SK-N-SH (cell line): Measurements from ENCODE around the gene PEMT. TPM values are rescaled to one million over a fixed set of nuclear protein-coding genes. Genes with fewer than 3 reads are reported as not detected.

Experiments
- CTCF ChIA-PET: fragments of 300-600, 350-600 bp; formaldehyde crosslinking; extraction: SDS; loops from one replicate; lab custom pipeline; 2021; lab: Yijun Ruan, JAX
- POLR2A ChIA-PET: fragments of 350-600 bp; sonication (Branson Sonifier 250); formaldehyde crosslinking; extraction: SDS; loops from one replicate; lab custom pipeline; 2020; ENCODE audit warnings: antibody characterized with exemption, inconsistent platforms; lab: Yijun Ruan, JAX
- DNase-seq: peaks from one replicate; pipeline ENCODE4 v3.0.0; 2012
- H2AFZ ChIP-seq: fragments of 200-600 bp; sonication (generic); 2 replicates; pipeline ENCODE4 v1.8.1; 2016; ENCODE audit warnings: antibody characterized with exemption, mild to moderate bottlenecking, low read depth
- H3F3A ChIP-seq: fragments of 200-600 bp; sonication (generic); replicated peaks from 2 replicates; pipeline ENCODE3; 2016; ENCODE audit warnings: antibody characterized with exemption, mild to moderate bottlenecking; ENCODE audit not compliant: insufficient read depth
- H3K27ac ChIP-seq, 2 experiments: fragments of 200-500 bp in 1 of 2; fragments of 200-600 bp in 1 of 2; sonication (Bioruptor generic) in 1 of 2; sonication (generic), shearing (Covaris generic) in 1 of 2; 2 replicates each; pipeline versions ENCODE4 v1.5.1 to v1.6.1; 2014 to 2016; ENCODE audit warnings: low read depth in 2 of 2, inconsistent platforms in 1 of 2, low read length in 1 of 2, mild to moderate bottlenecking in 1 of 2, mixed read lengths in 1 of 2
- H3K27me3 ChIP-seq: fragments of 200-600 bp; sonication (generic), shearing (Covaris generic); 2 replicates; pipeline ENCODE4 v1.6.1; 2016; ENCODE audit warnings: mixed run types; ENCODE audit not compliant: insufficient read depth
- H3K36me3 ChIP-seq, 2 experiments: fragments of 200-500 bp in 1 of 2; fragments of 200-600 bp in 1 of 2; sonication (Bioruptor generic) in 1 of 2; sonication (generic) in 1 of 2; replicated peaks in 1 of 2; 2 replicates each; pipeline versions ENCODE3 to v1.5.1; 2014 to 2016; ENCODE audit warnings: low read length in 1 of 2, mild to moderate bottlenecking in 1 of 2; ENCODE audit not compliant: insufficient read depth in 2 of 2, control insufficient read depth in 1 of 2
- H3K4me1 ChIP-seq, 2 experiments: fragments of 200-500 bp in 1 of 2; fragments of 200-600 bp in 1 of 2; sonication (Bioruptor generic) in 1 of 2; sonication (generic), shearing (Covaris generic) in 1 of 2; 2 replicates each; pipeline versions ENCODE4 v1.5.1 to v1.6.1; 2014 to 2016; ENCODE audit warnings: low read depth in 1 of 2, low read length in 1 of 2, mixed run types in 1 of 2; ENCODE audit not compliant: insufficient read depth in 2 of 2, control insufficient read depth in 1 of 2
- H3K4me2 ChIP-seq: fragments of 200-600 bp; sonication (generic), shearing (Covaris generic); 2 replicates; pipeline ENCODE4 v1.6.1; 2017; ENCODE audit warnings: mixed run types
- H3K4me3 ChIP-seq, 2 experiments: fragments of 200-500 bp in 1 of 2; fragments of 200-600 bp in 1 of 2; sonication (Bioruptor generic) in 1 of 2; sonication (generic), shearing (Covaris generic) in 1 of 2; 2 replicates each; pipeline versions ENCODE4 v1.5.1 to v1.8.1; 2014 to 2016; ENCODE audit warnings: low read depth in 2 of 2, inconsistent platforms in 1 of 2, low read length in 1 of 2, mild to moderate bottlenecking in 1 of 2, mixed read lengths in 1 of 2, moderate library complexity in 1 of 2
- H3K79me2 ChIP-seq: fragments of 200-600 bp; sonication (generic); 2 replicates; pipeline ENCODE4 v1.8.1; 2017; ENCODE audit warnings: mild to moderate bottlenecking; ENCODE audit not compliant: insufficient read depth
- H3K9ac ChIP-seq: fragments of 200-600 bp; sonication (generic); 2 replicates; pipeline ENCODE4 v1.6.1; 2017; ENCODE audit warnings: mixed run types
- H3K9me2 ChIP-seq: fragments of 200-600 bp; sonication (generic); 2 replicates; pipeline ENCODE4 v1.6.1; 2017; ENCODE audit warnings: mixed run types
- H3K9me3 ChIP-seq: fragments of 200-600 bp; sonication (generic); 2 replicates; pipeline ENCODE4 v1.6.1; 2017; ENCODE audit warnings: mixed run types, mild to moderate bottlenecking, moderate library complexity
- H4K20me1 ChIP-seq: fragments of 200-600 bp; sonication (generic); 2 replicates; pipeline ENCODE4 v1.6.1; 2017; ENCODE audit warnings: mild to moderate bottlenecking, mixed run types; ENCODE audit not compliant: insufficient read depth
- CHD2 ChIP-seq: fragments of 150-350 bp; IDR thresholded peaks from 2 replicates; pipeline ENCODE4 v1.6.1; 2018; ENCODE audit warnings: low read length; ENCODE audit not compliant: partially characterized antibody
- ELF1 ChIP-seq: IDR thresholded peaks from 2 replicates; pipeline ENCODE4 v1.4.0; 2012
- EP300 ChIP-seq, 2 experiments: IDR thresholded peaks; 2 replicates each; pipeline versions ENCODE4 v1.4.0 to v1.6.1; 2012; ENCODE audit warnings: borderline replicate concordance in 1 of 2, low read depth in 1 of 2, low read length in 1 of 2
- JUND ChIP-seq: IDR thresholded peaks from 2 replicates; pipeline ENCODE4 v1.4.0; 2012
- MAX ChIP-seq: IDR thresholded peaks from 2 replicates; pipeline ENCODE4 v1.4.0; 2012; ENCODE audit warnings: low read depth
- MXI1 ChIP-seq: IDR thresholded peaks from 2 replicates; pipeline ENCODE4 v1.6.1; 2012; ENCODE audit warnings: mild to moderate bottlenecking, low read depth, low read length, improper control_type of control experiment
- NFIC ChIP-seq: IDR thresholded peaks from 2 replicates; pipeline ENCODE4 v1.4.0; 2012; ENCODE audit warnings: borderline replicate concordance
- NRF1 ChIP-seq: IDR thresholded peaks from 2 replicates; pipeline ENCODE4 v1.6.1; 2012; ENCODE audit warnings: low read depth, mild to moderate bottlenecking, low read length
- POLR2AphosphoS5 ChIP-seq: IDR thresholded peaks from 2 replicates; pipeline ENCODE4 v1.6.1; 2012; ENCODE audit warnings: low read depth, low read length
- RAD21 ChIP-seq: IDR thresholded peaks from 2 replicates; pipeline ENCODE4 v1.6.1; 2012; ENCODE audit warnings: mild to moderate bottlenecking, low read length
- REST ChIP-seq: IDR thresholded peaks from 2 replicates; pipeline ENCODE4 v1.6.1; 2012; ENCODE audit warnings: mild to moderate bottlenecking, low read depth, low read length, moderate library complexity
- SIN3A ChIP-seq: IDR thresholded peaks from 2 replicates; pipeline ENCODE4 v1.6.1; 2012; ENCODE audit warnings: low read depth, mild to moderate bottlenecking, low read length, moderate library complexity, borderline replicate concordance
- SMC3 ChIP-seq: IDR thresholded peaks from 2 replicates; pipeline ENCODE4 v1.6.1; 2012; ENCODE audit warnings: low read depth, low read length, improper control_type of control experiment
- USF1 ChIP-seq: IDR thresholded peaks from 2 replicates; pipeline ENCODE4 v1.4.0; 2012; ENCODE audit warnings: low read depth, borderline replicate concordance
- ZBTB33 ChIP-seq: IDR thresholded peaks from 2 replicates; pipeline ENCODE4 v1.4.0; 2012; ENCODE audit warnings: low read depth, borderline replicate concordance
- WGBS: methylation state at CpG from one replicate; pipeline ENCODE4 v1.1.6; 2017; ENCODE audit warnings: low lambda C conversion rate; 5-methylcytosine and 5-hydroxymethylcytosine counted together
- polyA plus RNA-seq, 3 experiments: library from polyadenylated mRNA; depleted of rRNA; stranded (reverse); fragments of >200 nt; gene quantifications; 2 replicates each; pipeline ENCODE4 v1.2.3, GENCODE V29; 2012
- TF ChIP-seq, protein P1 (sequence below): fragments of 200-600 bp; sonication (generic); IDR thresholded peaks from 2 replicates; pipeline ENCODE4 v1.6.1; 2017; ENCODE audit warnings: antibody characterized with exemption, mild to moderate bottlenecking, moderate library complexity
- TF ChIP-seq, protein P2 (sequence below): fragments of 150-350 bp; IDR thresholded peaks from 2 replicates; pipeline ENCODE4 v1.6.1; 2017; ENCODE audit warnings: antibody characterized with exemption, low read length, low read depth, borderline replicate concordance

The PEMT gene
- polyA plus RNA-seq, 1 of the 3 experiments (the other 2 are of a cell fraction): 52.8 TPM

GRCh38 chr17:17460038-17460437 lies 131.5 kb downstream of the PEMT start:
- H4K20me1 ChIP-seq: no peaks in the 10 kb centered on the region
- WGBS: 80% methylated on average over 4 of the region's 4 CpGs
- DNase-seq: no peak

More at GRCh38 chr17:17460038-17460437, 131.5 kb downstream of the PEMT start:
- no peaks in the 10 kb centered on the region for H3F3A ChIP-seq
- H3K4me3 ChIP-seq: no peak overlapping the region
- ChIA-PET POLR2A (no interaction called here), CTCF (no interaction called here)
- peaks cover 4% of the 10 kb centered on the region for H3K27me3 ChIP-seq
- no peak overlapping the region for H3K27ac ChIP-seq
- H3K4me2 ChIP-seq: no peak overlapping the region
- TF ChIP-seq MAX (no peak), NRF1 (no peak), NFIC (no peak), ELF1 (no peak), JUND (no peak), RAD21 (no peak), ZBTB33 (no peak), SMC3 (no peak), USF1 (no peak), CHD2 (no peak), REST (no peak), EP300 (IDR thresholded peaks at IDR 0.05; ENCODE audit: borderline replicate concordance in 1 of 2, low read depth in 1 of 2, low read length in 1 of 2) (no peak), POLR2AphosphoS5 (no peak), SIN3A (no peak), MXI1 (no peak)
- TF ChIP-seq, protein P1, sequence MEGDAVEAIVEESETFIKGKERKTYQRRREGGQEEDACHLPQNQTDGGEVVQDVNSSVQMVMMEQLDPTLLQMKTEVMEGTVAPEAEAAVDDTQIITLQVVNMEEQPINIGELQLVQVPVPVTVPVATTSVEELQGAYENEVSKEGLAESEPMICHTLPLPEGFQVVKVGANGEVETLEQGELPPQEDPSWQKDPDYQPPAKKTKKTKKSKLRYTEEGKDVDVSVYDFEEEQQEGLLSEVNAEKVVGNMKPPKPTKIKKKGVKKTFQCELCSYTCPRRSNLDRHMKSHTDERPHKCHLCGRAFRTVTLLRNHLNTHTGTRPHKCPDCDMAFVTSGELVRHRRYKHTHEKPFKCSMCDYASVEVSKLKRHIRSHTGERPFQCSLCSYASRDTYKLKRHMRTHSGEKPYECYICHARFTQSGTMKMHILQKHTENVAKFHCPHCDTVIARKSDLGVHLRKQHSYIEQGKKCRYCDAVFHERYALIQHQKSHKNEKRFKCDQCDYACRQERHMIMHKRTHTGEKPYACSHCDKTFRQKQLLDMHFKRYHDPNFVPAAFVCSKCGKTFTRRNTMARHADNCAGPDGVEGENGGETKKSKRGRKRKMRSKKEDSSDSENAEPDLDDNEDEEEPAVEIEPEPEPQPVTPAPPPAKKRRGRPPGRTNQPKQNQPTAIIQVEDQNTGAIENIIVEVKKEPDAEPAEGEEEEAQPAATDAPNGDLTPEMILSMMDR: no peak
- TF ChIP-seq, protein P2, sequence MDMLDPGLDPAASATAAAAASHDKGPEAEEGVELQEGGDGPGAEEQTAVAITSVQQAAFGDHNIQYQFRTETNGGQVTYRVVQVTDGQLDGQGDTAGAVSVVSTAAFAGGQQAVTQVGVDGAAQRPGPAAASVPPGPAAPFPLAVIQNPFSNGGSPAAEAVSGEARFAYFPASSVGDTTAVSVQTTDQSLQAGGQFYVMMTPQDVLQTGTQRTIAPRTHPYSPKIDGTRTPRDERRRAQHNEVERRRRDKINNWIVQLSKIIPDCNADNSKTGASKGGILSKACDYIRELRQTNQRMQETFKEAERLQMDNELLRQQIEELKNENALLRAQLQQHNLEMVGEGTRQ: no peak
- H3K36me3 ChIP-seq: no peaks in the 10 kb centered on the region
- no peak overlapping the region for H2AFZ ChIP-seq
- H3K9me2 ChIP-seq: no peaks in the 10 kb centered on the region
- H3K79me2 ChIP-seq: no peaks in the 10 kb centered on the region
- H3K4me1 ChIP-seq: no peaks in the 10 kb centered on the region
- no peaks in the 10 kb centered on the region for H3K9me3 ChIP-seq
- no peak overlapping the region for H3K9ac ChIP-seq
